HEK293T (cell line): ENCODE measurements around the gene BUB1B.
"Not testable (repeated sequence)": the region's sequence is repeated elsewhere in the genome, so short reads cannot be mapped to it uniquely, and the experiment has no call there.

Source experiments
- CTCF ChIA-PET: fragments of 350-600 bp; formaldehyde crosslinking; extraction: SDS; loops from one replicate; lab custom pipeline; 2021; ENCODE audit warnings: antibody characterized with exemption, inconsistent platforms; lab: Yijun Ruan, JAX
- POLR2A ChIA-PET: fragments of 350-600 bp; formaldehyde crosslinking; extraction: SDS; loops from one replicate; lab custom pipeline; 2020; ENCODE audit warnings: antibody characterized with exemption, inconsistent platforms; lab: Yijun Ruan, JAX
- DNase-seq: peaks from one replicate; pipeline ENCODE4 v3.0.0; 2012; ENCODE audit warnings: mixed read lengths; ENCODE audit errors: extremely low spot score
- ARNT ChIP-seq: fragments of 450-650 bp; IDR thresholded peaks from 2 replicates; pipeline ENCODE4 v1.6.1; 2017; ENCODE audit warnings: mild to moderate bottlenecking
- BHLHE40 ChIP-seq: fragments of 450-650 bp; IDR thresholded peaks from 2 replicates; pipeline ENCODE4 v1.6.1; 2016; ENCODE audit warnings: mild to moderate bottlenecking, moderate library complexity, borderline replicate concordance
- CTBP1 ChIP-seq: fragments of 450-650 bp; IDR thresholded peaks from 2 replicates; pipeline ENCODE4 v1.6.1; 2016; ENCODE audit warnings: borderline replicate concordance
- ELF4 ChIP-seq: fragments of 450-650 bp; IDR thresholded peaks from 2 replicates; pipeline ENCODE4 v1.6.1; 2017; ENCODE audit warnings: antibody characterized with exemption
- FOXA1 ChIP-seq: fragments of 450-650 bp; IDR thresholded peaks from 2 replicates; pipeline ENCODE4 v1.6.1; 2016; ENCODE audit warnings: mild to moderate bottlenecking
- FOXK2 ChIP-seq: fragments of 450-650 bp; IDR thresholded peaks from 2 replicates; pipeline ENCODE4 v1.6.1; 2016; ENCODE audit warnings: mild to moderate bottlenecking
- HDGF ChIP-seq: fragments of 450-650 bp; IDR thresholded peaks from 2 replicates; pipeline ENCODE4 v1.6.1; 2017; ENCODE audit warnings: antibody characterized with exemption, borderline replicate concordance
- LEF1 ChIP-seq: fragments of 450-650 bp; IDR thresholded peaks from 2 replicates; pipeline ENCODE4 v1.6.1; 2017; ENCODE audit warnings: mild to moderate bottlenecking, borderline replicate concordance
- NFRKB ChIP-seq: fragments of 450-650 bp; IDR thresholded peaks from 2 replicates; pipeline ENCODE4 v1.6.1; 2016; ENCODE audit warnings: mild to moderate bottlenecking, moderate library complexity
- SP1 ChIP-seq: fragments of 450-650 bp; IDR thresholded peaks from 2 replicates; pipeline ENCODE4 v1.6.1; 2017
- SUZ12 ChIP-seq: fragments of 450-650 bp; IDR thresholded peaks from 2 replicates; pipeline ENCODE4 v1.6.1; 2016; ENCODE audit warnings: mild to moderate bottlenecking
- TARDBP ChIP-seq: fragments of 450-650 bp; IDR thresholded peaks from 2 replicates; pipeline ENCODE4 v1.6.1; 2016
- ZNF384 ChIP-seq: fragments of 450-650 bp; IDR thresholded peaks from 2 replicates; pipeline ENCODE4 v1.6.1; 2016
- TF ChIP-seq, protein P1 (sequence below): fragments of 450-650 bp; IDR thresholded peaks from 2 replicates; pipeline ENCODE4 v1.6.1; 2016

BUB1B gene

DNA sequence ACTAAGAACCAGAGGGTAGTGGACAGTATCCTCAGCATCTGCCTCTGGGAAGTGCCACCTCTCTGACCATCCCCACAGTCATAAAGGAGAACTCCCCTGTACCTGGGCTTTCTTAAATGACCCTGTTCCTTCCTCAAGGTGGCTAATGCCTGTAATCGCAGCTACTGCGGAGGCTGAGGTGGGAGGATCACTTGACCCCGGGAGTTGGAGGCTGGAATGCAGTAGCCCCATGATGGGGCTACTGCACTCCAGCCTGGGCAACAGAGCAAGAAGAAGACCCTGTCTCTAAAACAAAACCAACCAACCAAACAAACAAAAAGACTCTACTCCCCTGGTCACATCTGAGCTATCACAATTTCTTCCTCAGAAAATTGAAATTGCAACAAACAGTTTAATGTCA lies 848 bp upstream of the BUB1B start:
- DNase-seq, result no peak
- POLR2A ChIA-PET, result interaction anchor here (1.3 to 1.4 kb wide), 2 partner anchors 47 to 113 kb away, joined by 3 read pairs; no protein-coding TSS in a partner anchor
- no peak for TF ChIP-seq BHLHE40
- no peak for TF ChIP-seq FOXA1
- TF ChIP-seq, protein P1, sequence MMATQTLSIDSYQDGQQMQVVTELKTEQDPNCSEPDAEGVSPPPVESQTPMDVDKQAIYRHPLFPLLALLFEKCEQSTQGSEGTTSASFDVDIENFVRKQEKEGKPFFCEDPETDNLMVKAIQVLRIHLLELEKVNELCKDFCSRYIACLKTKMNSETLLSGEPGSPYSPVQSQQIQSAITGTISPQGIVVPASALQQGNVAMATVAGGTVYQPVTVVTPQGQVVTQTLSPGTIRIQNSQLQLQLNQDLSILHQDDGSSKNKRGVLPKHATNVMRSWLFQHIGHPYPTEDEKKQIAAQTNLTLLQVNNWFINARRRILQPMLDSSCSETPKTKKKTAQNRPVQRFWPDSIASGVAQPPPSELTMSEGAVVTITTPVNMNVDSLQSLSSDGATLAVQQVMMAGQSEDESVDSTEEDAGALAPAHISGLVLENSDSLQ, result no peak
- no peak for TF ChIP-seq ARNT
- TF ChIP-seq FOXK2, result no peak
- no peak for TF ChIP-seq SUZ12
- TF ChIP-seq ELF4, result no peak
- CTCF ChIA-PET, result interaction anchor here (1.0 kb wide), 1 partner anchor 55 kb away, joined by 3 read pairs; no protein-coding TSS in a partner anchor

DNA sequence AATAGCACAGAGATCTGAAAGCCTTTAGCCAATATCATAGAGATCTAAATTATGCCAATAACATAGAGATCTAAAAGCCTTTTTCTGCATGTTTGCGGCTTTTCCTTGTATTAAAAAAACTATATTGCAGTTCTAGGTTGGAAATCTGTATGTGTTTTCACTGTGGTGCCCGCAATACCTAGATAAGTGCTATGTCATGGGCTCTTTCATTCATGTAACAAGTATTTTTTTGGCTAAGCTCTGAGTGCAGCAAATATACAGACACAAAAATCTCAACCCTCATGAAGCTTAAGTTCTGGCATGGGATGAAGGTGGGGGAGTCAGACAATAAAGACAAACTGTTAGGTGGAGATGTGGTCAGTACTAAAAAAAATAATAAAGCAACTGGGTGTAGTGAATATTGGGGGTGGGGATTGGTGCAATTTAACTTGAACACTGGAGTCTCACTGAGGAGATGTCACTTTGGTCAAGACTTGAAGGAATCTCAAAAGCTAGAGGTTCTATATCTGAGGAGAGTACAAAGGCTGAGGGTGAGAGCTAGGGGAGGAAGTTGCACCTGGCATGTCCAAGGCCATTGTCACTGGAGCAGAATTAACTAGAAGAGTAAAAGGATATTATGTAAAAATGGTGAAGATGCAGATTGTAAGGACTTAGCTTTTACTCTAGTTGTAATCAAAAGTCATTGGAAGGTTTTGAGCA lies 973 bp downstream of the BUB1B start:
- CTCF ChIA-PET, result interaction anchor here (1.6 kb wide), 1 partner anchor 116 kb away, joined by 7 read pairs; no protein-coding TSS in a partner anchor
- POLR2A ChIA-PET, result interaction anchor here (0.7 to 2.2 kb wide), 9 partner anchors 55 to 123 kb away, joined by 3 to 13 read pairs (median 4); no protein-coding TSS in a partner anchor
- no peak for TF ChIP-seq FOXK2
- DNase-seq, result no peak

DNA sequence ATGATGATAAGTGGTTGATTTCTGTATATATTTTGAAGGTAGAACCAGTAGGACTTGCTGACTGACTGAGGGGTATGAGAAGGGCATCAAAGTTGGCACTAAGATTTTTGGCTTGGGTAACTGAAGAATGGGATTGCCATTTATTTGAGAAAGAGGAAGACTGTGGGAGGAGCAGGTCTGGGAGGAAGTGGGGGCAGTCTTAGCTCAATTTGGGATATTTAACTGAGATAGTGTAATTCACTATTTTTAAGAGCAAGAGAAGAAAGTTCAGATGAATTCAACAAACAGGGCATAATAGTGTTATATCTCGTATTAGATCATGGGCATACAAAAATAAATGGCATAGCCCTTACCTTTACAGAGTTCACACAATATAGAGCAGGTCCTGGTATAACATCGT lies 1.7 kb downstream of the BUB1B start:
- no peak for DNase-seq
- POLR2A ChIA-PET, result interaction anchor here (2.1 to 2.2 kb wide), 2 partner anchors 56 to 58 kb away, joined by 8 to 13 read pairs; no protein-coding TSS in a partner anchor
- TF ChIP-seq FOXK2 (no peak), BHLHE40 (no peak), SUZ12 (no peak), TARDBP (no peak), FOXA1 (no peak), HDGF (no peak), LEF1 (no peak), ARNT (no peak), ZNF384 (no peak)
- TF ChIP-seq, protein P1, result no peak
- CTCF ChIA-PET, result no interaction called here

DNA sequence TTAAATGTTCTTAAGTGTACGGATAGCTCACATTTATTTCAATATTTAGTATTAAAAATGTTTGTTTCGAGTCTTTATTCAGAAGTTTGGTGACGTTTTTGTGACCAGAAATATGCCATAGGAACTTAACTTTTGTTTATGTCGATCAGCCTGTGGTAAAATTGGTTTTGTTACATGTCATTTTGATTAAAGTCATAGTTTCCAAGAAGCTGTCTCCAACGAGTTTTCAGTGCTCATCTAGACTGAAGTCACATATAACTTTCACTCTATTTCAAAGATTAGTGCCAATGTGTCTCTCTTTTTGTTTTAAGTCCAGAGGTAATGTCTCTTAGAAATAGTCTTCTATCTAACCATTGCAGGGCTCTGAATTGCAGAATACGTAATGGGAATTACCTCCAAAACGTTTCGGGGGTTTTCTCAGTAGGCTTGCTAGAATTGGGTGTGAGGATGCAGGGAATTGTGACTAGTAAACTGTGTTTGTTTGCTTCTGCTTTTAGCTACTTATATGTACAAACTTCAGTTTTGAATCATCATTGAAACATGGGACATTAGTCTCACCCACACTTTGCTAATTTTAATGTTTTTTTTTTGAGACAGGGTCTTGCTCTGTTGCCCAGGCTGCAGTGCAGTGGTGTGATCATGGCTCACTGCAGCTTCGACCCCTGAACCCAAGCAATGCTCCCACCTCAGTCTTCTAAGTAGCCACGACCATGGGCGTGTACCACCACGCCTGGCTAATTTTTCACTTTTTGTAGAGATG lies 3.0 kb downstream of the BUB1B start:
- ChIA-PET POLR2A (interaction anchor here (1.3 kb wide), 1 partner anchor 52 kb away, joined by 3 read pairs; no protein-coding TSS in a partner anchor), CTCF (interaction anchor here (0.7 to 0.9 kb wide), 2 partner anchors 67 to 130 kb away, joined by 3 read pairs; no protein-coding TSS in a partner anchor)
- TF ChIP-seq ELF4, result no peak
- no peak for DNase-seq

DNA sequence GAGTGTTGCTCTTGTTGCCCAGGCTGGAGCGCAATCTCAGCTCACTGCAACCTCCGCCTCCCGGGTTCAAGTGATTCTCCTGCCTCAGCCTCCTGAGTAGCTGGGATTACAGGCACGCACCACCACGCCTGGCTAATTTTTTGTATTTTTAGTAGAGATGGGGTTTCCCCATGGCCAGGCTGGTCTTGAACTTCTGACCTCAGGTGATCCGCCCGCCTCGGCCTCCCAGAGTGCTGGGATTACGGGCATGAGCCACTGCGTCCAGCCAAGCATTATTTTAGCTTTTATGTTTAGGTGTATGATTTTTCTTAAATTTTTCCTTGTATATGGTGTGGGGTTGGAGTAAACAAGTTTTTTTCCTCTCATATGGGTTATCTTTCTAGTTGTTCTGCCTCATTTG lies 6.5 kb downstream of the BUB1B start:
- DNase-seq, POLR2A ChIA-PET: not testable (repeated sequence)
- CTCF ChIA-PET, result interaction anchor here (0.6 kb wide), 1 partner anchor 101 kb away, joined by 3 read pairs; no protein-coding TSS in a partner anchor

DNA sequence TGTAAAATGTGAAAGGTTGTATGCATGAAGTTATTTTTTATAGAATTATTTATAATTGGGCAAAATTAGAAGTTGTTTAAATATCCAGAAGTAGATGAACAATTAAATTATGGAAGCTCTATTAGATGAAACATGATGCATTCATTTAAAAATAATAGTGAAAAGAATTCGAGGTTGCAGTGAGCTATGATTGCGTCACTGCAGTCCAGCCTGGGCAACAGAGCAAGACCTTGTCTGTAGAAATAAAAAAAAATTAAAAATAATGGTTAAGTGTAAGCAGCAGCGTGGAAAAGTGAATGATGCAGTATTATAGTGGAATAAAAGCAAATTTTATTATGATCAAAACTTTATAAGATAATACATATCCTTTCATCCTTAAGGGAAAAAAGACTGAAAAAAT lies 14.3 kb downstream of the BUB1B start:
- TF ChIP-seq CTBP1 (no peak), SUZ12 (no peak), TARDBP (no peak), SP1 (no peak), NFRKB (no peak)
- TF ChIP-seq, protein P1, result no peak
- CTCF ChIA-PET, result interaction anchor here (1.3 kb wide), 1 partner anchor 70 kb away, joined by 3 read pairs; no protein-coding TSS in a partner anchor
- POLR2A ChIA-PET, result no interaction called here
- DNase-seq, result no peak

DNA sequence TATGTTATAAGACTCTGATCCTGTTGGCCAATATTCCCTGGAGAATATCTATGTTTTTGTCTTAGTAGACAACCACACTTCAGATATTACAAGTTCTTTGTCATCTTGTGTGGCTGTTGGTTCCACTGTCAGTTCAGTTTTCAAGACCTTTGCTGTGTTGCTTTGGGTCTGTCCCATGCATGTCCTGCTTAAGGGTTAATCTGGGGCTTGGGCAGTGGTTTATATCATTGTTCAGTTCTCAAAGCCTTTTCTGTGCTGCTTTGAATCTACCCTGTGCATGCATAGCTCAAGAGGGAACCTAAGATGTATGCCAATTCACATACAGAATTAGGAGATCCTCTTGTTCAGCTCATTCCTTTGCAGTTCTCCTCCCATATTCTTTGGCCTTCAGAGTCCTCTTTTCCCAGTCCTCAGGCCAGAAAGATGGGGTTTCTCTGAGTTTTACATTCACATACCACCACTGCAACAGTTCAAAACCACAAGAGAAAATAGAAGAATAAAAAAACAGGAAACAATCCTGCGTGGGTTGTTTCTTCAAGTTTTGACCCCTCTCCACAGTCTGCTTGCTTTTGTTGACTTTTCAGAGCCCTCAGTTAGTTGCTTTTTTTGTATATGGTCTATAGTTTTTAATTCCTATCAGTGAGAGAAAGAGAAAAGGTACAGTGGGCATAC lies 21.6 kb downstream of the BUB1B start:
- TF ChIP-seq ELF4, result no peak
- TF ChIP-seq BHLHE40, result no peak
- TF ChIP-seq LEF1, result no peak
- CTCF ChIA-PET, result no interaction called here
- POLR2A ChIA-PET, result no interaction called here
- no peak for DNase-seq
